NB4 (cell line): Measurements from ENCODE around the gene ERI2.
"Not testable (repeated sequence)": the region's sequence is repeated elsewhere in the genome, so short reads cannot be mapped to it uniquely, and the experiment has no call there.

Source experiments
- DNase-seq: peaks from one replicate; pipeline ENCODE4 v3.0.0; 2010; ENCODE audit warnings: low read depth
- H3K4me3 ChIP-seq: one replicate; pipeline ENCODE4 v1.5.1; 2011; ENCODE audit warnings: mild to moderate bottlenecking, low read depth, low read length, moderate library complexity
- MYC ChIP-seq: IDR thresholded peaks from 2 replicates; pipeline ENCODE4 v1.6.1; 2011; ENCODE audit warnings: low read depth, low read length
- POLR2A ChIP-seq: IDR thresholded peaks from 2 replicates; pipeline ENCODE4 v1.6.1; 2011; ENCODE audit warnings: mild to moderate bottlenecking; ENCODE audit not compliant: insufficient read length; ENCODE audit errors: extremely low read depth
- TF ChIP-seq, protein P1 (sequence below): IDR thresholded peaks from one replicate; pipeline ENCODE4 v1.5.1; 2012; ENCODE audit warnings: low read depth, low read length
- TF ChIP-seq, protein P2 (sequence below): IDR thresholded peaks from 2 replicates; pipeline ENCODE4 v1.6.1; 2011; ENCODE audit warnings: low read depth, low read length

Gene ERI2

DNA sequence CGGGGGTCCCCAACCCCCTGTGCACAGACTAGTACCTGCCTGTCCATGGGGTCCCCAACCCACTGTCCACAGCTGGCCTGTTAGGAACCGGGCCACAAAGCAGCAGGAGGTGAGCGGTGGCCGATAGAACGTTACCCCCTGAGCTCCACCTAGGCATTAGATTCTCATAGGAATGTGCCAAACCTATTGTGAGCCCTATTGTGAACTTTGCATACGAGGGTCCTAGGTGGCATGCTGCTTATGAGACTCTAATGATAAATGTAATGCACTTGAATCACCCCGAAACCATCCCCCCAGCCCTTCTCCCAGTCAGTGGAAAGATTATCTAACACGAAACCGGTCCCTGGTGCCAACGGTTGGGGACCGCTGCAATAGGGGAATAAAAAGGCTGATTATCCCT is 1.6 kb upstream of the ERI2 start:
- DNase-seq, result no peak
- H3K4me3 ChIP-seq, result peak overlapping the region; percentile 80
- TF ChIP-seq POLR2A (no peak), MYC (no peak)
- TF ChIP-seq, protein P1, sequence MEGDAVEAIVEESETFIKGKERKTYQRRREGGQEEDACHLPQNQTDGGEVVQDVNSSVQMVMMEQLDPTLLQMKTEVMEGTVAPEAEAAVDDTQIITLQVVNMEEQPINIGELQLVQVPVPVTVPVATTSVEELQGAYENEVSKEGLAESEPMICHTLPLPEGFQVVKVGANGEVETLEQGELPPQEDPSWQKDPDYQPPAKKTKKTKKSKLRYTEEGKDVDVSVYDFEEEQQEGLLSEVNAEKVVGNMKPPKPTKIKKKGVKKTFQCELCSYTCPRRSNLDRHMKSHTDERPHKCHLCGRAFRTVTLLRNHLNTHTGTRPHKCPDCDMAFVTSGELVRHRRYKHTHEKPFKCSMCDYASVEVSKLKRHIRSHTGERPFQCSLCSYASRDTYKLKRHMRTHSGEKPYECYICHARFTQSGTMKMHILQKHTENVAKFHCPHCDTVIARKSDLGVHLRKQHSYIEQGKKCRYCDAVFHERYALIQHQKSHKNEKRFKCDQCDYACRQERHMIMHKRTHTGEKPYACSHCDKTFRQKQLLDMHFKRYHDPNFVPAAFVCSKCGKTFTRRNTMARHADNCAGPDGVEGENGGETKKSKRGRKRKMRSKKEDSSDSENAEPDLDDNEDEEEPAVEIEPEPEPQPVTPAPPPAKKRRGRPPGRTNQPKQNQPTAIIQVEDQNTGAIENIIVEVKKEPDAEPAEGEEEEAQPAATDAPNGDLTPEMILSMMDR, result no peak
- TF ChIP-seq, protein P2, sequence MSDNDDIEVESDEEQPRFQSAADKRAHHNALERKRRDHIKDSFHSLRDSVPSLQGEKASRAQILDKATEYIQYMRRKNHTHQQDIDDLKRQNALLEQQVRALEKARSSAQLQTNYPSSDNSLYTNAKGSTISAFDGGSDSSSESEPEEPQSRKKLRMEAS, result no peak

DNA sequence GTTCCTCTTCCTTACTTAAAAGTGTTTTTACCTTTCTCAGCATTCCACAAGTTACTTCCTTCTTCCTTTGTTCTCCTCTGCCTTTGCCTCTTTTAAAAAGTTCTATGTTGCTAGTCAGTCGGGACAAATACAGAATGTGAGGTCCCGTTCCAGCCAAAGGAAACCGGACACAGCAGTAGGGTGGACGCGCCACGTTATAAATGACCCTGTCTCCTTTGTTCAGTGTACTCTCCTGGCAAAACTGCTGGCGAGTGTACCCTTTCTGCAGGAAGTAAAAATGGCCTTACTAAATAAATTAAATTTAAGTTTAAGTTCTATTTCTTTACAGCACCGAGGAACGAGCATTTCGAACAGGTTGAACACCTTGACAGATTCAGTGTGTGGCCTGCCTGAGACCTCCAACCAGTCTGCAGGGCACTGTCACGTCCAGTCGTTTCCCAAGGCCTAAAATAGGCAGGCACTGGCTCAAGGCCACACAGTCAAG is 546 bp downstream of the ERI2 start:
- peak overlapping the region; percentile 80 for H3K4me3 ChIP-seq
- DNase-seq, result not testable (repeated sequence)

DNA sequence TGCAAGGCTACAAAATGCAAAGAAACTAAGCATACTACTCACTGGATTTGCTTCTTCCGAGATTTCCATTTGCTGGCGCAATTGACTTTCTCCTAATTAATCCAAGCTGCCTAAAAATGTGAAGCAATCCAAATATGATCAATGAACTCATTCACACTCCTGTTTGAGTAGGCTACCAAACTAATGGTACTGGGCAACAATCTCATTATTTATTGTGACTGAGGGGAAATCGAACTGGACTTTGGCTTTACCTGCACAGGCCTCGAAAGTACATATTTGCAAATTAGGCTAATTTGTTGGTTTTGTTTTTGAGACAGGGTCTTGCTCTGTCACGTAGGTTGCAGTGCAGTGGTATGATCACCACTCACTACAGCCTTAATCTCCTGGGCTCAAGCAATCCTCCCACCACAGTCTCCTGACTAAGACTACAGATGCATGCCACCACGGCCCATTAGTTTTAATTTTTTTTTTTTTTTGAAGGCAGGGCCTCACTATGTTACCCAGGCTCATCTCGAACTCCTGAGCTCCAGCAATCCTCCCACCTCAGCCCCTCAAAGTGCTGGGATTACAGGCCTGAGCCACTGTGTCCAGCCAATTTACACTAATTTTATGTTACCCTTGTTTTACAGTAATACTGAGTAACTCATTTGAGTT is 2.6 kb downstream of the ERI2 start:
- peak; percentile 16 for DNase-seq
- peak overlapping the region; percentile 10 for H3K4me3 ChIP-seq
- TF ChIP-seq, protein P2, result no peak
- TF ChIP-seq MYC (no peak), POLR2A (no peak)
- TF ChIP-seq, protein P1, result no peak

DNA sequence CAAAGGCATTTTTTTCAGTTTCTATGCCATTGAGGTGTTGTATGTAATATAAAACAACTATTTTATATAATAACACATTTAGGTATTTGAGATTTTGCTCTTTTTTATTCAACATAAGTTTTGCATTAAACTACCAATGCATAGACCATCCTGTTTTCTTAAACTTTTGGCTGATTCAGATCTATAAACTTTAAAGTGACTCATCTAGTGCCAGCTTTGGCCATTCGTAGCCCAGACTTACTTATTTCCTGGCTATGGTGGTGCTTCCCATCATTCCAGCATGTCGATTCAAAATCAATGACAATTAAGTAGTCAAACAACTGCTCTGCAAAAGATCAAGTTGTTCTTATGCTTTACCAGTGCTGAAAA is 3.1 kb downstream of the ERI2 start:
- TF ChIP-seq, protein P2, result no peak
- TF ChIP-seq MYC (no peak), POLR2A (no peak)
- TF ChIP-seq, protein P1, result no peak
- DNase-seq, result no peak

DNA sequence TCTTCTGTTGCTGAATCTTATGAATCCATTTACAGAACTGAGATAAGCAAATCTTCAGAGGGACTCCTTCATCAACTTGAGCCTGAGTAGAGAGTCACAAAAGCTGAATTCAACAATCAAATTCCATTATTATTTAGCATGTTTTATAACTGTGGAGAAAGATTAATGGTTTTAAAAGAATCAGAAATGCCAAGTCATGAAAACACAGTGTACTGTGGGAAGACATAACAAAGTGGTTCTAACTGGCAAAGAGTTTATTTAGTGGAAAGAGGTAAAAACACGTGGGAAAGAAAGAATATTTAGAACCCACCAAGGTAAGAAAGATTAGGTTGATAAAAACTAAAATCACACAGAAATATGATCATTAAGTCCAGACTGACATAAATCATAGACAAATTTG is 5.0 kb downstream of the ERI2 start:
- no peak for DNase-seq
- no peak overlapping the region for H3K4me3 ChIP-seq
- TF ChIP-seq, protein P2, result no peak
- TF ChIP-seq POLR2A, result no peak
- no peak for TF ChIP-seq MYC
- TF ChIP-seq, protein P1, result no peak

More for the DNA sequence above, 3.1 kb downstream of the ERI2 start:
- peak overlapping the region; percentile 10 for H3K4me3 ChIP-seq

DNA sequence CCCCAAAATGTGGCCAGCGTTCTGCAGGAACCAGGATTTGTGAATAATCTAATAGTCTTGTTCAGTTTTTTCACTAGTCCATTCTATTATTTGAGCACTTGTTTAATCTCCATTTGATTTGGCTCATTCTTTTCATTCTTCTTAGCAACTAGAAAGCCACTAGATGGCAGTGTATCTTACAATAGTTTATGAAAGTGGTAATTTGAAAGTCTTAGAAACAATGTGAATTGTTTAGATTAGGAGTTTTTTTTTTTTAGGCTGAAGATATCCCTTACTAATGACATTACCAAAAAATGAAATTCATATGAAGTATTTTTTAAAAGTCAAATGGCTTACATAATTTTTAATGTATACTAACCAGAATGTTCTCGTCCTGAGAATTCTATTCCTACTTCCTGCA is 6.7 kb downstream of the ERI2 start:
- DNase-seq, result peak; percentile 23
- TF ChIP-seq POLR2A, result no peak
- TF ChIP-seq, protein P1, result peak; percentile 31

More for the DNA sequence above, 6.7 kb downstream of the ERI2 start:
- no peak overlapping the region for H3K4me3 ChIP-seq
